CMK (cell line): ENCODE results near the gene SDK2.
"Not testable (repeated sequence)": the region's sequence is repeated elsewhere in the genome, so short reads cannot be mapped to it uniquely, and the experiment has no call there.

Experiments used
- DNase-seq: peaks from one replicate; pipeline ENCODE4 v3.0.0-alpha.2; 2010; ENCODE audit warnings: low read depth

SDK2 gene

GRCh38 chr17:73343168-73343634 lies 301.0 kb downstream of the SDK2 start:
- no peak for DNase-seq

DNA sequence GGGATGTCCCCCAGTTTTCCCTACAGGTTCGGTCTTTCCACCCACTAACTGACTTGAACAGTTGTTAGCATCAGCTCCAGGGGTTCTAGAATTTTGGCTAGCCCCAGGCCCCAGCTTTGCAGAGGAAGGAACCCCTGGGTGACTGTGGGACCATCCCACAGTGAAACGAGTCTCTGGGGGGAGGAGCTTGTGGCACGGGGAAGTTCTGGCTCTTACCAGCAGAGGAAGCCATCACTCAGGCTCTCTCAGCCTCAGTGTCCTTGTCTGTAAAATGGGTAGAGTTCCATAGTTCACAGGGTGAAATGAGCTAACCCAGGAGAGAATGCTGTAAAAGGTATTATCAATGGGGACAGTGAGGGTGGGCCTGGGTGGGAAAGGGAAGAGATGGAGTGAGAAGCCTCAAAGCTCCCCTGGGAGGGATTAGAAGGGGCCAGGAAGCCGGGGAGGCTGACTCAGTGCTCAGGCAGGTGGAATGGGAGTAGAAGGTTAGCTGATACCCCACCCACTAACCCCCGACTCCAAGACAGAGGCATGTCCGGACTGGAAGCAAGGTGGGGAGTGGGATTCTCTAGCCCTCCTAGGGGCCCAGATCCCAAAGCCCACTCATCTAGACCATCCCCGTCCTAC lies 301.6 kb downstream of the SDK2 start:
- no peak for DNase-seq

- DNase-seq = no peak
Measured at GRCh38 chr17:73342050-73342522, 302.2 kb downstream of the SDK2 start.

GRCh38 chr17:73341350-73342049 lies 302.7 kb downstream of the SDK2 start:
- no peak for DNase-seq

DNA sequence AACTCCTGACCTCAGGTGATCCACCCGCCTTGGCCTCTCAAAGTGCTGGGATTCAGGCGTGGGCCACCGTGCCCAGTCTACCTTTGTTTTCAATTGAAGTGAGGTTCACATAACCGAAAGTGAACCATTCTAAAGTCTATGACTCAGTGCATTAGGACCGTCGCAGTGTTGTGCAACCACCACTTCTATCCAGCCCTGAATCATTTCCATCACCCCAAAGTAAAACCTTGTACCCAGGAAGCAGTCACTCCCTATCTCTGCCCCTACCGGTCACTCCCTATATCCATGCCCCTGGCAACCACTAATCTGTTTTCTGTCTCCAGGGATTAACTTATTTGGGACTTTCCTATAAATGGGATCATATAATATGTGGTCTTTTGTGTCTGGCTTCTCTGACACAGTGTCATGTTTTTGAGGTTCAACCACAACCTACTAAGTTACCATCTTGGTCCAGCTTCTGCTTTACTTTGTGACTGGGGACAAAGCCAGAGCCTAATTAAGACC lies 304.1 kb downstream of the SDK2 start:
- no peak for DNase-seq

GRCh38 chr17:73338566-73339197 lies 305.6 kb downstream of the SDK2 start:
- no peak for DNase-seq

DNA sequence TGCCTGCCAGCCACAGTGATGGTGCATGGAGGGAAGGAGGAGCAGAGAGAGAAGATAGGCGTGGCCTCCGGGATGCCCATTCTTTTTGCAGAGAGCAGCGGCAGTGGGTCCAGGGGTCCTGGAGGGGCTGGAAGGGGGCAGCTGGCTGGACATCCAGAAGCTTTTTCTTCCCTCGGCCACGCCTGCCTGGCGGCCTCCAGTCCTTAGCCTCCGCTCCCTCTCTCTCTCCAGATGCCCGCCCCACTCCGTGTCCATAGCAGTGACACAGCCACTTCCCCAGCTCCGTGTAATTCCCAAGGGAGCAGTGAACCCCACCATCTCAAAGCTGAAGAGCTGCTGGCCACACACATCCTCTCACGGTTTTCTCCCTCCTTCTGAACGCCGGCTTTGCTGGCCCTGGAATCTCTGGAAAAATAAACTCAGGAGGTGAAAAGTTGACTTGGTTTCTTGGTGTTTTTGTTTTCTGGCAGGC lies 306.2 kb downstream of the SDK2 start:
- no peak for DNase-seq

- no peak for DNase-seq
Measured at GRCh38 chr17:73337330-73337710, 306.9 kb downstream of the SDK2 start.

DNA sequence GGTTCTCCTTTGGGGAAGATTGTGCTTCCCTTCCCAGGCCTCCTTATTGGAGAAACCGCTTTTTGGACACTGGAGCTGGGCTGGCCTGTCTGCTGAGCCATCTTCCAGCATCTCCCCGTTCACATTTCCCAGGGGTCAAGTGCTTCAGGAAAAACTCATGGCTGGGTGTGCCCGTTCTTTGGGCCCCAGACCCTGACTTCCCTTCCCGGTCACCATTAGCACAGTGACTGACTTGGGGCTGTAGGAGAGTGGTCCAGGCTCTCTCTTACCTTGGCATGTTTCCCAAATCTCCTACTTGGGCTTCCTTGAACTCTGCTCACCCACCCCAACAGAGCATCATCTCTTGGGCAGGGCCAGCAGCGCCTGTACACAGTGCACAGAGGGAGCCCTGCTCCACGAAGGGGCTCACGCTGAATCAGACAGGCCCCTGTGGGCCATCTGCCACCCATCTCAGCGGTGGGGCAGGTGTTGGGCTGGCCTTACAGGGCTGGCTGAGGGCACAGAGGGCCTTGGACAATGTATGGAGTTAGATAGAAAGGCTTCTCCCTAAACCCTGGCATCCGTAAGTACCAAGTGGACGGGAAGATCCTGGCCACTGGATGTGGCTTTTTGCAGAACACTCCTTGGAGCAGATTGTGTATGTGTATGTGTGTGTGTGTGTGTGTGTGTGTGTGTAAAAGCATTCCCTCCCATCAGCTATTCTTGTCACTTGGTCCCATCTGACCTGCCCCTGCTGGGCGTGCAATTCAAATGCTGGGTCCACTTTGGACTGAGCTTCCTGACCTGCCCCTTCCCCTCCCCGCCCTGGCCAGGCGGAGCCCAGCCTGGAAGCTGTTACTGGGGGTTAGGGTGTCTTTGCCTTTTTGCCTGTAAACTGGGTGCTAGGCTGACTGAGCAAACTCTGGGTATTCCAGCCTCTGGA lies 307.6 kb downstream of the SDK2 start:
- DNase-seq = no peak

GRCh38 chr17:73335591-73336407 lies 308.4 kb downstream of the SDK2 start:
- DNase-seq = no peak

- DNase-seq = no peak
Measured at GRCh38 chr17:73334771-73335513, 309.3 kb downstream of the SDK2 start.

DNA sequence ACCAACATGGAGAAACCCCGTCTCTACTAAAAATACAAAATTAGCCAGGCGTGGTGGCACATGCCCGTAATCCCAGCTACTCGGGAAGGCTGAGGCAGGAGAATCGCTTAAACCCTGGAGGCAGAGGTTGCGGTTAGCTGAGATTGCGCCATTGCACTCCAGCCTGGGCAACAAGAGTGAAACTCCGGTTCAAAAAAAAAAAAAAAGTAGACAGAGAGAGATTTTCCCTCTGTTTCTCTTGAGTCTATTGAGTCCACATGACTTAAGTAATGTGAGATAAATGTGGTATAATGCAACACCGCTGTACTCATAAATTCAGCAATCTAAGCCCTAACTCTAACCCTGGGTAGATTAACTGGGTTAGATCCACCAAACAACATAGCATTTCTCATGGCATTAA lies 310.8 kb downstream of the SDK2 start:
- DNase-seq = not testable (repeated sequence)

DNA sequence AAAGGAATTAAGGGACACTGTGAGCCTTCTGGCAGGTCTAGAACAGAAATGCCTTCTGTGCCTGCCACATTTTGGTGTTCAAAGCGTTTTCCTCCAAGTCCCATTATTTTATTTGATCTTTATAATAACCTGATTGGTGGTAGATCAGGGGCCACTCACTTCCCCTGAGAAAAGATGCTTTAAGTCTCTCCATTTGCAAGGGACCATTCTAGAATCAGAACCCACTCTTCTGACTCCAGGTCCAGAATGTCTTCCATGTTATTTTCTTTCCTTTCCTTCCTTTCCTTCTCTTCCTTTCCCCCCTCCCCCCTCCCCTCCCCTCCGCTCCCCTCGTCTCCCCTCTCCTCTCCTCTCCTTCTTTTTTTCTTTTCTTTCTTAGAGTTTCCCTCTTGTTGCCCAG lies 313.2 kb downstream of the SDK2 start:
- DNase-seq = no peak

GRCh38 chr17:73327676-73328075 lies 316.6 kb downstream of the SDK2 start:
- no peak for DNase-seq

GRCh38 chr17:73325527-73325842 lies 318.8 kb downstream of the SDK2 start:
- no peak for DNase-seq

- DNase-seq = no peak
Measured at GRCh38 chr17:73324711-73325526, 319.3 kb downstream of the SDK2 start.

- no peak for DNase-seq
Measured at GRCh38 chr17:73324160-73324475, 320.1 kb downstream of the SDK2 start.

- no peak for DNase-seq
Measured at GRCh38 chr17:73323409-73324159, 320.7 kb downstream of the SDK2 start.
